ENCODE measurements around the gene IDH3G. TPM values are rescaled to one million over a fixed set of nuclear protein-coding genes. Genes with fewer than 3 reads are reported as not detected.

IDH3G gene
- total RNA-seq, 1 donor from 2014 or later = 50.2 TPM

DNA sequence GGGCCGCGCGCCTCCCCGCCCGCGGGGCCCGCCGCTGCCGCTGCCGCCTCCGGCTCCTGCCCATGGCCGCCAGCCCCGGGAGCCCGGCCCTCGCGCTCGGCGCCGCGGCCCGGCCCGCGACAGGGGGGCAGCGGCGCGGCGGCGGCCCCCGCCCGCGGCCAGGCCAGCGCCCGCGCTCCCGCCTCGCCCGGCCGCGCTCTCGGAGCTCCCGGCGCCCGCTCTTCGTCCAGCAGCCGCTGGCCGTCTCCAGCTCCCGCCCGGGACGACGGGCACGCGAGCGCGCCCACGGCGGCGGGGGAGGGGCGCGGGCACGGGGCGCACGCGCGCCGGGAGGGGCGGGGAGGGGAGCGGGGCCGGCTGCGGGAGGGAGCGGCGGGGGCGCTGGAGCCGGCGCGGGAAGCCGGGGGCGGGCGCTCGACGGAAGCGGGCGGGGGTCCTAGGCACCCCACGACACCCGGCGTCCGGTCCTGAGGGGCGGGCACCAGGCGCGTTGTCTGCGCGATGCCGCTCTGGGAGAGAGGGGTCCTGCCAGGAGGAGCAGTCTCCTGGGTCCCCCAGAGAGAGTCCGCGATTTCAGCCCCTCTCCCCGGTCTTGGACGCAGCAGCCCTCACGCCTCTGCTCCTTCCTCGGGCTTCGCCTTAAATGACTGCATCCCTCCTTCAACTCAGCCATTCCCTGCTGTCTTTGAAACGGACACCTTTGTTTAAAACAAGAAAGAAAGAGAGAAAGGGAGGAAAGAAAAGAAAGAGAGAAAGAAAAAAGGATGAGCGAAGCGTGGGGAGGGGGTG, 36.7 kb upstream of the IDH3G start:
- TF ChIP-seq, protein P1, sequence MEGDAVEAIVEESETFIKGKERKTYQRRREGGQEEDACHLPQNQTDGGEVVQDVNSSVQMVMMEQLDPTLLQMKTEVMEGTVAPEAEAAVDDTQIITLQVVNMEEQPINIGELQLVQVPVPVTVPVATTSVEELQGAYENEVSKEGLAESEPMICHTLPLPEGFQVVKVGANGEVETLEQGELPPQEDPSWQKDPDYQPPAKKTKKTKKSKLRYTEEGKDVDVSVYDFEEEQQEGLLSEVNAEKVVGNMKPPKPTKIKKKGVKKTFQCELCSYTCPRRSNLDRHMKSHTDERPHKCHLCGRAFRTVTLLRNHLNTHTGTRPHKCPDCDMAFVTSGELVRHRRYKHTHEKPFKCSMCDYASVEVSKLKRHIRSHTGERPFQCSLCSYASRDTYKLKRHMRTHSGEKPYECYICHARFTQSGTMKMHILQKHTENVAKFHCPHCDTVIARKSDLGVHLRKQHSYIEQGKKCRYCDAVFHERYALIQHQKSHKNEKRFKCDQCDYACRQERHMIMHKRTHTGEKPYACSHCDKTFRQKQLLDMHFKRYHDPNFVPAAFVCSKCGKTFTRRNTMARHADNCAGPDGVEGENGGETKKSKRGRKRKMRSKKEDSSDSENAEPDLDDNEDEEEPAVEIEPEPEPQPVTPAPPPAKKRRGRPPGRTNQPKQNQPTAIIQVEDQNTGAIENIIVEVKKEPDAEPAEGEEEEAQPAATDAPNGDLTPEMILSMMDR (conservative IDR thresholded peaks at IDR 0.05) = no peak
- peak overlapping the region; percentile 65 for H3K4me3 Mint-ChIP-seq
- no peak for DNase-seq (ENCODE audit: low read depth, low spot score)
- no peaks in the 10 kb centered on the region for H3K27me3 Mint-ChIP-seq (ENCODE audit: low read depth)
- peaks cover 5% of the 10 kb centered on the region for H3K36me3 Mint-ChIP-seq (ENCODE audit: low read depth)
- H3K27ac Mint-ChIP-seq (ENCODE audit: unreplicated experiment) = no peak overlapping the region
- H3K4me1 Mint-ChIP-seq = peaks cover 11% of the 10 kb centered on the region
- H3K9me3 Mint-ChIP-seq = peaks cover 2% of the 10 kb centered on the region

DNA sequence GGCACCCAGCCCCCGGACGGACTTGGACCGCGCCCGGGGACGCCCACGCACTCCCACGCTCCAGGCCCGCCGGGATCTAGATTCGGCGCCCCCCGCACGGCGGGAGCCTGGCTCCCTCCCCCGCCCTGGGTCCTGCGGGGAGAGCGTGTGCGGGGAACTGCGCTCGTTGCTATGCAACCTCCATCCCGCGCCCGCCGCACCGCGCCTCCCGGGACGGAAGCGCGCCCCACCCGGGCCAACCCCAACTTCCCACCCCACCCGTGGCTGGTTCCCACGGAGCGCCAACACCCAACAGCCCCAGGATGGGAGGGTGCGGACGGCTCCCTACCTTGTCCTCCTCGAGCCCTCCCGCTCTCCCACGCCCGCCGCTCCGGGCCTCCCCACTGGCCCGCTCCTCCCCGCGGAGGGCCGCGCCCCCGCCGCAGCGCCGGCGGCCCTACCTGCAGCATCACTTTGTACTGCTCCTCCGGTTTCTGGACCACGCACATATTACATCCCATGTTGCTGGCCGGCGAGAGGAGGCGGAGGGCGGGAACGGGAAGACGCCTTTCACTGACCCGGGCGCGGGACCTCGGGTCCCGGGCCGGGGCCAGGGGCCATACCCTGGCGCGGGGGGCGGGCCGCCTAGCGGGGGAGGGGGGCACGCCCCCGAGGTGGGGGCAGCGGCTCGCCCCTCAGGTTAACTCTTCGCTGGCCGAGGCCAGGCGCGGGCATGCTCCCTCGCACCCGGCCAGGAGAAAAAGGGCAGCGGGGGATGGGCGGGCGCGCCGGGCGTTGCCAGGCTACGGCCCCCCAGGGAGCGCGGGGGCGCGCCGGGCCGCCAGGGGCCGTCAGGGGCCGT, 35.8 kb upstream of the IDH3G start, which contains the start of gene PDZD4:
TSS of gene PDZD4 (minus strand) at position 746 of the 841 bp plus-strand sequence. CDS start at position 500, 246 bp downstream.
- Mint-ChIP-seq H3K36me3 (ENCODE audit: low read depth) (peaks cover 5% of the 10 kb centered on the region), H3K4me1 (peaks cover 11% of the 10 kb centered on the region), H3K9me3 (peaks cover 2% of the 10 kb centered on the region), H3K27ac (ENCODE audit: unreplicated experiment) (no peak within 1 kb of the TSS), H3K27me3 (ENCODE audit: low read depth) (no peaks in the 10 kb centered on the region), H3K4me3 (peak within 1 kb of the TSS; percentile 85)
- no peak for DNase-seq (ENCODE audit: low read depth, low spot score)
- TF ChIP-seq, protein P1 (conservative IDR thresholded peaks at IDR 0.05) = no peak

DNA sequence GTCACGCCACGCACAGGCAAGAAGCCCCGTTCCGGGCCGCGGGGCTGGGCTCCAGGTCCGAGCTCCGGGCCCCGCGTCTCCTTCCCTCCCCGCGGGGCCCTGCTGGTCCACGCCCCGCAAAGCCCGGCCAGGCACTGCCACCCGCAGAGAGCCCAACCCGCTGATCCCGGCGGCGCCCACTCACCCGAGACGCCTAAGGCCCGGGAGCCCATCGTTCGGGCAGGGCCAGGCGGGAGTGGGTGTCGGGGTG, 35.3 kb upstream of the IDH3G start:
- Mint-ChIP-seq H3K9me3 (no peaks in the 10 kb centered on the region), H3K27ac (ENCODE audit: unreplicated experiment) (no peak overlapping the region), H3K4me1 (peaks cover 11% of the 10 kb centered on the region), H3K36me3 (ENCODE audit: low read depth) (peaks cover 5% of the 10 kb centered on the region), H3K4me3 (peak overlapping the region; percentile 85), H3K27me3 (ENCODE audit: low read depth) (no peaks in the 10 kb centered on the region)
- TF ChIP-seq, protein P1 (conservative IDR thresholded peaks at IDR 0.05) = no peak
- no peak for DNase-seq (ENCODE audit: low read depth, low spot score)

DNA sequence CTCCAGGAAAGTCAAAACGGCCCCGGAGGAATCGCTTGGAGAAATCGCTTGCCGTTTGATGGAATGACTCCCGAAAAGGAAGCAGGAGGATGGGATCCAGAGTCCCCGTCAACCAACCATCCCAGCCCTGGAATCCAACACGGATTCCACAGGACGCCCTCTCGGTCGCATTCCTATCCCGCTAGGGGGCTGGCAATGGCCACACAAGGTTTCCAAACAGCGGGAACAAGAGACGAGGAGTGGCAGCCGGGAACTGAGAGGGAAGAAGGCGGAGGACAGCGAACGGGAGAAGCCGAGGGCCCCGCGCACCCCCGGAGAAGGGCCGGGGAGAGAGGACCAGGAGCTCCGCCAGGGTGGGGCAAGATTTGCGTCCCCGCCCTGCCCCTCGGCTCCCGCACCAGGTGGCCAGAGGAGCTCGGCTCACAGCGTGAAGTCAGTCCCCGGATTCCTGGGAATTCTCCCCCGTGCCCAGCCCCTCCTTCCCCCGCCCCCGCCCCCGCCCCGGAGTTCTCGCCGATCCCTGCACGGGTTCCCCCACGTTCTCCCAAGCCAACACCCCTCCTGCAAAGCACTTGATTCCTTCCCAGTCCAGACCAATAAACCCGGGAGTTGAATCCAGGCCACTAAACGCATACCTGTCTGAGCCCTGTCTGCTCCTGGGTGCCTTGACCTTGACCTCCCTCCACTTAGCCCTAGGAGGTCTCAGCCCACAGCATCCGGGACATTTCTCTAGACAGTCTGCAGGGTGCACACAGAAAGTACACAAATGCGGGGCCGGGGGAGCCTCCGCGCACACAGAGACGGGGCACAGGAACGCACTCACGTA, 34.8 kb upstream of the IDH3G start:
- Mint-ChIP-seq H3K4me1 (peaks cover 11% of the 10 kb centered on the region), H3K4me3 (peak overlapping the region; percentile 85), H3K27me3 (ENCODE audit: low read depth) (no peaks in the 10 kb centered on the region), H3K27ac (ENCODE audit: unreplicated experiment) (no peak overlapping the region), H3K36me3 (ENCODE audit: low read depth) (peaks cover 5% of the 10 kb centered on the region), H3K9me3 (no peaks in the 10 kb centered on the region)
- DNase-seq (ENCODE audit: low read depth, low spot score) = no peak
- TF ChIP-seq, protein P1 (conservative IDR thresholded peaks at IDR 0.05) = no peak

DNA sequence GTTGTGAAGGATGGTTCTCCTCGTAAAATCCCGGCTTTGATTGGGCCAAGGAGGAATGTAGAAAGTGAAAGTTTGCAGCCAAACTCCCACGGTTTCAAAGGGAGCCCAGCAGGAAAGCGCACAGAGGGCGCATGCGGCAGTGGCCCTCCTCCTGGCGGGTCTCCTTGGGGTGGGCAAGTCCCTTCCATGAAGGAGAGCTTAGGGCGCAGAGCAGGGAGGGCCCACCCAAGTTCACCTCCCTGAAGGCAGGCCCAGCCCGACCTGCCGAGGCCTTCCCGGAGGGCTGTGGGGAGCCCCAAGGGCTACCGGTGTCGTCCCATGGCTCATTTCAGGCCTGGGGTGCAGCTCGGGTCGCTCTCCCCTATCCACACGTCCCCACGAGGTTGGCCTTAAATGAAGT, 34.1 kb upstream of the IDH3G start:
- Mint-ChIP-seq H3K4me1 (peaks cover 11% of the 10 kb centered on the region), H3K36me3 (ENCODE audit: low read depth) (peaks cover 5% of the 10 kb centered on the region), H3K27ac (ENCODE audit: unreplicated experiment) (no peak overlapping the region), H3K9me3 (no peaks in the 10 kb centered on the region), H3K4me3 (peak overlapping the region; percentile 81), H3K27me3 (ENCODE audit: low read depth) (no peaks in the 10 kb centered on the region)
- no peak for DNase-seq (ENCODE audit: low read depth, low spot score)
- TF ChIP-seq, protein P1 (conservative IDR thresholded peaks at IDR 0.05) = no peak

Data from neural crest cell (in vitro differentiated cells).